HG02981 (cell line): ENCODE measurements around the gene LRFN3.
"Not testable (repeated sequence)": the region's sequence is repeated elsewhere in the genome, so short reads cannot be mapped to it uniquely, and the experiment has no call there.

Source experiments
- ATAC-seq: cut with Tn5 transposase; IDR thresholded peaks from one replicate; pipeline ENCODE4 v1.9.1; 2021; ENCODE audit warnings: mild to moderate bottlenecking, moderate library complexity; ENCODE audit not compliant: unreplicated experiment

Gene LRFN3

GRCh38 chr19:35905178-35905727 is 30.9 kb upstream of the LRFN3 start:
- ATAC-seq, result no peak

GRCh38 chr19:35907377-35907745 is 28.8 kb upstream of the LRFN3 start:
- no peak for ATAC-seq

GRCh38 chr19:35908010-35908441 is 28.1 kb upstream of the LRFN3 start, which contains the start of gene TYROBP:
Gene TYROBP (minus strand): TSS chr19:35908295. CDS start chr19:35908228, 67 bp downstream.
- ATAC-seq, result no peak

- no peak for ATAC-seq
Observed at GRCh38 chr19:35908973-35909683, 27.0 kb upstream of the LRFN3 start.

- ATAC-seq, result no peak
Observed at GRCh38 chr19:35909684-35910035, 26.5 kb upstream of the LRFN3 start.

GRCh38 chr19:35910355-35910754 is 25.8 kb upstream of the LRFN3 start:
- not testable (repeated sequence) for ATAC-seq

- ATAC-seq, result no peak
Observed at GRCh38 chr19:35911173-35911572, 25.0 kb upstream of the LRFN3 start.

GRCh38 chr19:35911790-35912189 is 24.4 kb upstream of the LRFN3 start:
- ATAC-seq, result no peak

GRCh38 chr19:35913589-35913988 is 22.6 kb upstream of the LRFN3 start:
- no peak for ATAC-seq

- ATAC-seq, result no peak
Observed at GRCh38 chr19:35915443-35915842, 20.7 kb upstream of the LRFN3 start.

GRCh38 chr19:35919306-35919705 is 16.9 kb upstream of the LRFN3 start:
- ATAC-seq, result no peak

- ATAC-seq, result no peak
Observed at GRCh38 chr19:35921012-35921411, 15.2 kb upstream of the LRFN3 start.

- ATAC-seq, result no peak
Observed at GRCh38 chr19:35925501-35925900, 10.7 kb upstream of the LRFN3 start.

GRCh38 chr19:35928507-35928906 is 7.7 kb upstream of the LRFN3 start:
- no peak for ATAC-seq

GRCh38 chr19:35929876-35930275 is 6.3 kb upstream of the LRFN3 start:
- ATAC-seq, result no peak

GRCh38 chr19:35931161-35931873 is 4.9 kb upstream of the LRFN3 start:
- peak; percentile 93 for ATAC-seq

- no peak for ATAC-seq
Observed at GRCh38 chr19:35931874-35932202, 4.3 kb upstream of the LRFN3 start.

- ATAC-seq, result no peak
Observed at GRCh38 chr19:35932291-35932936, 3.8 kb upstream of the LRFN3 start.

GRCh38 chr19:35936738-35937268 is 629 bp downstream of the LRFN3 start:
- no peak for ATAC-seq

GRCh38 chr19:35937345-35938281 is 1.4 kb downstream of the LRFN3 start:
- no peak for ATAC-seq
